ENCODE data around the gene EPS8L2.

Gene EPS8L2

GRCh38 chr11:766936-767210 is 60.8 kb downstream of the EPS8L2 start:
- POLR2A ChIA-PET, result no interaction called here
- CTCF ChIA-PET, result interaction anchor here (4.8 kb wide), 1 partner anchor 10 kb away, joined by 25 read pairs; the partner anchor contains the start of gene GATD1

GRCh38 chr11:767238-767637 is 61.2 kb downstream of the EPS8L2 start:
- no peak for TF ChIP-seq CTCF (IDR thresholded peaks at IDR 0.05; ENCODE audit: insufficient read depth, low read length, missing control alignments)
- H3K4me3 ChIP-seq (ENCODE audit: low read depth, low read length), result no peak overlapping the region
- ChIA-PET CTCF (no interaction called here), POLR2A (no interaction called here)
- no peak for DNase-seq (ENCODE audit: low read depth, low spot score)

More at GRCh38 chr11:766936-767210, 60.8 kb downstream of the EPS8L2 start:
- no peak for DNase-seq (ENCODE audit: low read depth, low spot score)
- no peak for TF ChIP-seq CTCF (IDR thresholded peaks at IDR 0.05; ENCODE audit: insufficient read depth, low read length, missing control alignments)
- no peak overlapping the region for H3K4me3 ChIP-seq (ENCODE audit: low read depth, low read length)

GRCh38 chr11:769887-770641 is 64.0 kb downstream of the EPS8L2 start:
- TF ChIP-seq CTCF (IDR thresholded peaks at IDR 0.05; ENCODE audit: insufficient read depth, low read length, missing control alignments), result no peak
- CTCF ChIA-PET, result interaction anchor here (1.5 kb wide), 1 partner anchor 14 kb away, joined by 6 read pairs; no protein-coding TSS in a partner anchor
- DNase-seq (ENCODE audit: low read depth, low spot score), result no peak
- POLR2A ChIA-PET, result no interaction called here
- no peak overlapping the region for H3K4me3 ChIP-seq (ENCODE audit: low read depth, low read length)

- H3K4me3 ChIP-seq (ENCODE audit: low read depth, low read length), result no peak overlapping the region
- POLR2A ChIA-PET, result interaction anchor here (1.2 kb wide), 1 partner anchor 64 kb away, joined by 3 read pairs; no protein-coding TSS in a partner anchor
- CTCF ChIA-PET, result interaction anchor here (1.5 kb wide), 1 partner anchor 13 kb away, joined by 6 read pairs; no protein-coding TSS in a partner anchor
- no peak for DNase-seq (ENCODE audit: low read depth, low spot score)
- no peak for TF ChIP-seq CTCF (IDR thresholded peaks at IDR 0.05; ENCODE audit: insufficient read depth, low read length, missing control alignments)
Observed at GRCh38 chr11:770642-771616, 64.9 kb downstream of the EPS8L2 start.

GRCh38 chr11:771617-772204 is 65.7 kb downstream of the EPS8L2 start:
- POLR2A ChIA-PET, result interaction anchor here (1.2 kb wide), 1 partner anchor 65 kb away, joined by 3 read pairs; no protein-coding TSS in a partner anchor
- CTCF ChIA-PET, result interaction anchor here (1.5 kb wide), 1 partner anchor 12 kb away, joined by 6 read pairs; no protein-coding TSS in a partner anchor
- no peak overlapping the region for H3K4me3 ChIP-seq (ENCODE audit: low read depth, low read length)
- TF ChIP-seq CTCF (IDR thresholded peaks at IDR 0.05; ENCODE audit: insufficient read depth, low read length, missing control alignments), result no peak
- DNase-seq (ENCODE audit: low read depth, low spot score), result no peak
